Pancreas (tissue), 10 donors: ENCODE results near the gene CCDC178. TPM values are rescaled to one million over a fixed set of nuclear protein-coding genes. Genes with fewer than 3 reads are reported as not detected.

Experiments used
- ATAC-seq, 4 donors: fragments of 200-7000 bp; cut with Tn5 transposase; one replicate each; pipeline versions ENCODE4 v1.8.0 to v1.9.1; 2020; ENCODE audit warnings: mild to moderate bottlenecking in 4 of 4, moderate library complexity in 4 of 4
- DNase-seq, 6 donors: peaks; one replicate each; pipeline ENCODE4 v3.0.0-alpha.2; 2020
- FAIRE-seq: peaks from 2 replicates; lab custom pipeline; 2012; peaks lifted over from hg19 to GRCh38; lab: Jason Lieb, UNC
- H3K27ac ChIP-seq, 4 donors: fragments of 200-600 bp; sonication (generic); 1 replicate in 3 of 4; 2 replicates in 1 of 4; pipeline versions ENCODE4 v1.5.0 to v1.8.0; 2020
- H3K27me3 ChIP-seq, 4 donors: fragments of 200-600 bp; one replicate each; pipeline ENCODE4 v1.8.0; 2021
- H3K36me3 ChIP-seq, 3 donors: fragments of 200-600 bp; sonication (generic) in 1 of 3; one replicate each; pipeline versions ENCODE4 v1.5.0 to v1.8.0; 2020 to 2021
- H3K4me1 ChIP-seq, 3 donors: fragments of 200-600 bp; one replicate each; pipeline ENCODE4 v1.8.0; 2021
- H3K4me3 ChIP-seq, 4 donors: fragments of 200-600 bp; sonication (generic) in 2 of 4; one replicate each; pipeline versions ENCODE4 v1.5.0 to v1.8.0; 2020 to 2021
- H3K9me3 ChIP-seq, 4 donors: fragments of 200-600 bp; one replicate each; pipeline ENCODE4 v1.8.0; 2021
- WGBS, 2 donors: extraction: QIAGEN DNeasy Blood & Tissue Kit; methylation state at CpG; one replicate each; pipeline ENCODE4 v1.1.7; 2013; 5-methylcytosine and 5-hydroxymethylcytosine counted together
- intact Hi-C, 3 donors: fragments of 100-400 bp; cut with DNase I; formaldehyde crosslinking; loops; one replicate each; pipeline versions ENCODE4 v1.11.1 to v1.14.2; 2022
- polyA plus RNA-seq, 2 donors: library from polyadenylated mRNA; stranded (reverse); fragments of 200-250 nt; gene quantifications; one replicate each; pipeline ENCODE4 v1.2.3, GENCODE V29; 2013
- total RNA-seq, 6 donors: library from RNA; stranded (reverse); fragmentation: NEBNext Ultra II Directional in 4 of 6; extraction: Animal tissue kit (Norgen Biotek cat#: 25700) in 4 of 6; gene quantifications; one replicate each; pipeline versions ENCODE4 v1.2.1 to v1.2.4, GENCODE V29; 2021 to 2023
- TF ChIP-seq, protein P1 (sequence below), 4 donors: fragments of 200-600 bp; sonication (generic) in 3 of 4; IDR thresholded peaks; one replicate each; pipeline versions ENCODE4 v1.5.0 to v1.8.0; 2021; ENCODE audit warnings: antibody characterized with exemption in 4 of 4
- donor health status: healthy with polysubstance abuse.
- donor health status: DM: no; HTN: no; CAD: no; lungs with moderate emphysema.
- donor health status: DM: no; HTN: no; CAD: no.
- donor health status: control.
- donor health status: control.
- donor health status: Bipolar disorder and iron deficiency.
- donor health status: DM: yes; HTN: yes; CAD: no.
- donor health status: DM: no; HTN: no; CAD: no.
- donor health status: DM: no; HTN: no; CAD: no.
- donor health status: DM: yes; HTN: yes; CAD: no.

The CCDC178 gene
- total and polyA plus RNA-seq, 8 donors, result 0.11 to 1.3 (median 0.51) TPM; not detected in 1

DNA sequence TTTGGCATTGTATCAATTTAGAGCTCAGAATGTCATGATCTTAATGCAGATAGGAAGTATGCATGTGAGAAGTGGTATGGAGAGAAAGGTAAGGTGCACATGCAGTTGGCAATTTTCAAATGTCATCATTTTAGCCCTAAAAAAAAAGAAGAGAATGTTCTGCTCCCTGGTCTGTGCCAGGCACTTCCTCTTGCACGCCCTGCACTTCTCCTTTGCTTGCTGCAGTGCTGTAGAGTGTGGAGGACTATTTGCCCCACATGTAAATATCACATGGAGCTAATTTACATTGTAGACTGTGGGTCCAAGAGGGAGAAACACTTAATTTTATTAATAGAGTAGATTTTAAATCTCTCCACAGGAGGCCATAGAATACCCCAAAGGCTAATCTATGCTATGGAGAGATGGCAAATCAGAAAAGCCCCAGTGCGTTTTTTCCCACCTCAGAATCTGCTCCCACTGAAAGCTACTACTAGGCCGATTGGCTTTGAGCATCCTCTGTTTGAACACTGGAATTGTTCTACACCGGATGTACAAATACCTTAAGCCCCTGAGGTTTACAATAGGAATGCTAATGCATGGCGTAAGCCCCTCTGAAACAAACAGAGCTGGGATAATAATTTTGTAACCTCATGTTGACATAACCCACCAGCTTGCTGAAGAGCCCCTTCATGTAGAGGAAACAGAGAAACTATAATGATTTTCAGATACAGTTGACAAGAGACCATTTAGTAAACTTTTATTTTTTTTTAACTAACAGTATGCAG, 530.5 kb downstream of the CCDC178 start:
- FAIRE-seq (no peak), DNase-seq (no peak), ATAC-seq (no peak)
- Histone ChIP-seq H3K36me3 (no peaks in the 10 kb centered on the region), H3K9me3 (no peaks in the 10 kb centered on the region), H3K4me3 (no peak overlapping the region), H3K27ac (no peak overlapping the region), H3K4me1 (no peaks in the 10 kb centered on the region), H3K27me3 (no peaks in the 10 kb centered on the region)
- intact Hi-C loops, result no loop called here
- TF ChIP-seq, protein P1, sequence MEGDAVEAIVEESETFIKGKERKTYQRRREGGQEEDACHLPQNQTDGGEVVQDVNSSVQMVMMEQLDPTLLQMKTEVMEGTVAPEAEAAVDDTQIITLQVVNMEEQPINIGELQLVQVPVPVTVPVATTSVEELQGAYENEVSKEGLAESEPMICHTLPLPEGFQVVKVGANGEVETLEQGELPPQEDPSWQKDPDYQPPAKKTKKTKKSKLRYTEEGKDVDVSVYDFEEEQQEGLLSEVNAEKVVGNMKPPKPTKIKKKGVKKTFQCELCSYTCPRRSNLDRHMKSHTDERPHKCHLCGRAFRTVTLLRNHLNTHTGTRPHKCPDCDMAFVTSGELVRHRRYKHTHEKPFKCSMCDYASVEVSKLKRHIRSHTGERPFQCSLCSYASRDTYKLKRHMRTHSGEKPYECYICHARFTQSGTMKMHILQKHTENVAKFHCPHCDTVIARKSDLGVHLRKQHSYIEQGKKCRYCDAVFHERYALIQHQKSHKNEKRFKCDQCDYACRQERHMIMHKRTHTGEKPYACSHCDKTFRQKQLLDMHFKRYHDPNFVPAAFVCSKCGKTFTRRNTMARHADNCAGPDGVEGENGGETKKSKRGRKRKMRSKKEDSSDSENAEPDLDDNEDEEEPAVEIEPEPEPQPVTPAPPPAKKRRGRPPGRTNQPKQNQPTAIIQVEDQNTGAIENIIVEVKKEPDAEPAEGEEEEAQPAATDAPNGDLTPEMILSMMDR (IDR thresholded peaks at IDR 0.05), result no peak
- WGBS, 2 donors, result 40 to 41% methylated on average over 5 of the region's 5 CpGs

DNA sequence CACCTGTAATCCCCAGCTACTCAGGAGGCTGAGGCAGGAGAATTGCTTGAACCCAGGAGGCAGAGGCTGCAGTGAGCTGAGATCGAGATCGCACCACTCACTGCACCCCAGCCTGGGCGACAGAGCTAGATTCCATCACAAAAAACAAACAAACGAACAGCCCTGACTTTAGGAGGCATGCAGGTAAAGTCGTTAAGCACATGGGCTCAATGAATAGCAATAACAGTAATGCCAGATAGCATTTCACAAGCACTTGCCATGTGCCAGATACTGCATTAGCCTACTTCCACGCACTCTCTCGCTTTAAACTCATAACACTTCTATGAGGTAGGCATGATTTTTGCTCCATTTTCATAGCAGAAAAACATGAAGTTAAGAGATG, 532.1 kb downstream of the CCDC178 start:
- Histone ChIP-seq H3K27ac (no peak overlapping the region), H3K4me1 (no peaks in the 10 kb centered on the region), H3K36me3 (no peaks in the 10 kb centered on the region), H3K4me3 (no peak overlapping the region), H3K9me3 (no peaks in the 10 kb centered on the region), H3K27me3 (no peaks in the 10 kb centered on the region)
- TF ChIP-seq, protein P1 (IDR thresholded peaks at IDR 0.05), result no peak
- no peak for FAIRE-seq
- no peak for ATAC-seq
- 65 to 70% methylated on average over 7 of the region's 7 CpGs for WGBS, 2 donors
- DNase-seq, result no peak
- intact Hi-C loops, result no loop called here

DNA sequence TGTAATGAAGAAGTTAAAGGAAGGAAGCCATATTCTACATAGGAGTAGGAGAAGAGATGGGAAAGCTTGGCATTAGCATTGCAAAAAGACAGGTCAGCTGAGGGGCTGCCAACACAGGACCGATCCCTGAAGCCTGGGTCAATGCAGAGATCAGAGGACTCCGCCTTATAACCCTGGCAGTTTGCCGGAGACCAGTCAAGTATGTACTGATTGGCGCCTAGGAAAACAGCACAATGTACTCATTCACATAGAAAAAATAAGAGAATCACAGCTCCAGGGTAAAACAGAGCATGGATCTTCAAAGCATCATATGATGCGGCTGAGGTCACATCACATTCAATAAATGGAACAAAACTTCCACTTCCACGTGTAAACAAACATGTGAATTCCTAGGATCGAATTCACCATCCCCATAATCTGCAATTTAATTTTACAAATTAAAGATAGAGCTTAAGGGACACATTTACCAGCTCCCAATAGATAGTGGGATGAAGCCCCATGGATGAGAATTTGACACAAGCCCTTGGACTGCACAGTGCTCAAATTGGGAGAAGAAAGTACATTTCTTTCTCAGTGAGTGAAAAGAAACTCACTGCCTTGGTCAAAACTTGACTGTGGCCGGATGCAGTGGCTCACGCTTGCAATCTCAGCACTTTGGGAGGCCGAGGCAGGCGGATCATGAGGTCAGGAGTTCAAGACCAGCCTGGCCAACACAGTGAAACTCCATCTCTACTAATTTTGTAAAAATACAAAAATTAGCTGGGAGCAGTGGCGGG, 532.7 kb downstream of the CCDC178 start:
- intact Hi-C loops, result no loop called here
- no peaks in the 10 kb centered on the region for H3K4me1 ChIP-seq
- ATAC-seq (no peak), DNase-seq (no peak), FAIRE-seq (no peak)
- WGBS, 2 donors, result 69 to 79% methylated on average over 12 of the region's 12 CpGs
- no peaks in the 10 kb centered on the region for H3K36me3 ChIP-seq
- H3K27ac ChIP-seq, result no peak overlapping the region
- H3K4me3 ChIP-seq, result no peak overlapping the region
- TF ChIP-seq, protein P1 (IDR thresholded peaks at IDR 0.05), result no peak
- no peaks in the 10 kb centered on the region for H3K9me3 ChIP-seq
- no peaks in the 10 kb centered on the region for H3K27me3 ChIP-seq

DNA sequence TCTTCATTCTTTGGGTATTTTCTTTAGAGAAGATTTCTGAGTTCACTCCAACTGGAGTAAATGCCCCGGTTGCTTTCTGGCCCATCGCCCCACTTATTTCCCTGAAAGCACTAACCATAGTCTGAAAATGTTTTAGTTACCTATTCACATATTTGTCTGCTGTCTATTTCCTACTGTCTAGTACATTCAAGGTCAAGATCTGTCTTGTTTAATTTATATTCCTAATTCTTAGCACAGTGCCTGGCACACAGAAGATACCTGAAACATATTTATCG, 533.3 kb downstream of the CCDC178 start:
- no peaks in the 10 kb centered on the region for H3K4me1 ChIP-seq
- no peaks in the 10 kb centered on the region for H3K27me3 ChIP-seq
- FAIRE-seq (no peak), DNase-seq (no peak), ATAC-seq (no peak)
- intact Hi-C loops, result no loop called here
- H3K9me3 ChIP-seq, result no peaks in the 10 kb centered on the region
- 77 to 91% methylated on average over 3 of the region's 3 CpGs for WGBS, 2 donors
- TF ChIP-seq, protein P1 (IDR thresholded peaks at IDR 0.05), result no peak
- H3K4me3 ChIP-seq, result no peak overlapping the region
- H3K27ac ChIP-seq, result no peak overlapping the region
- no peaks in the 10 kb centered on the region for H3K36me3 ChIP-seq
